Muscle layer of duodenum (tissue), 2 donors: ENCODE data around the gene TSEN34.
A peak's percentile ranks its signal among the peaks of the same experiment; 100 is the strongest.

ENCODE experiments used
- H3K27ac ChIP-seq: one replicate; pipeline ENCODE4 v1.7.0; 2013; ENCODE audit warnings: mild to moderate bottlenecking, low read length
- H3K27me3 ChIP-seq: one replicate; pipeline ENCODE4 v1.7.0; 2013; ENCODE audit warnings: low read depth, mild to moderate bottlenecking, control low read depth, low read length
- H3K36me3 ChIP-seq, 2 donors: one replicate each; pipeline ENCODE4 v1.7.0; 2013; ENCODE audit warnings: low read length in 2 of 2, control low read depth in 1 of 2, mild to moderate bottlenecking in 1 of 2; ENCODE audit not compliant: insufficient read depth in 2 of 2, control insufficient read depth in 1 of 2
- H3K4me1 ChIP-seq, 2 donors: one replicate each; pipeline ENCODE4 v1.7.0; 2013; ENCODE audit warnings: low read length in 2 of 2, mild to moderate bottlenecking in 2 of 2, control low read depth in 1 of 2, moderate library complexity in 1 of 2; ENCODE audit not compliant: insufficient read depth in 2 of 2, control insufficient read depth in 1 of 2
- H3K4me3 ChIP-seq, 2 donors: one replicate each; pipeline ENCODE4 v1.7.0; 2013; ENCODE audit warnings: low read length in 2 of 2, low read depth in 1 of 2, mild to moderate bottlenecking in 1 of 2
- H3K9me3 ChIP-seq, 2 donors: one replicate each; pipeline ENCODE4 v1.7.0; 2013; ENCODE audit warnings: low read length in 2 of 2, control low read depth in 1 of 2, mild to moderate bottlenecking in 1 of 2; ENCODE audit not compliant: control insufficient read depth in 1 of 2
- donor health status: healthy.

The TSEN34 gene

GRCh38 chr19:54153731-54154326 lies 37.3 kb upstream of the TSEN34 start:
- H3K36me3 ChIP-seq = peaks cover 46 to 91% of the 10 kb centered on the region in 2 donors
- H3K27ac ChIP-seq = no peak overlapping the region
- H3K9me3 ChIP-seq = no peaks in the 10 kb centered on the region
- H3K4me1 ChIP-seq = peaks cover 5 to 15% of the 10 kb centered on the region in 2 donors
- no peaks in the 10 kb centered on the region for H3K27me3 ChIP-seq
- H3K4me3 ChIP-seq = no peak overlapping the region

GRCh38 chr19:54154603-54155345 lies 36.3 kb upstream of the TSEN34 start:
- H3K27ac ChIP-seq = no peak overlapping the region
- no peaks in the 10 kb centered on the region for H3K9me3 ChIP-seq
- H3K4me1 ChIP-seq = peaks cover 6 to 18% of the 10 kb centered on the region in 2 donors
- no peak overlapping the region for H3K4me3 ChIP-seq
- H3K36me3 ChIP-seq = peaks cover 39 to 81% of the 10 kb centered on the region in 2 donors
- no peaks in the 10 kb centered on the region for H3K27me3 ChIP-seq

GRCh38 chr19:54155694-54156093 lies 35.4 kb upstream of the TSEN34 start:
- Histone ChIP-seq H3K4me1 (peaks cover 11 to 23% of the 10 kb centered on the region in 2 donors), H3K27me3 (no peaks in the 10 kb centered on the region), H3K27ac (no peak overlapping the region), H3K36me3 (peaks cover 32 to 72% of the 10 kb centered on the region in 2 donors), H3K9me3 (no peaks in the 10 kb centered on the region), H3K4me3 (no peak overlapping the region)

- H3K9me3 ChIP-seq = no peaks in the 10 kb centered on the region
- H3K4me3 ChIP-seq = no peak overlapping the region
- peaks cover 32 to 65% of the 10 kb centered on the region in 2 donors for H3K36me3 ChIP-seq
- H3K27me3 ChIP-seq = no peaks in the 10 kb centered on the region
- H3K4me1 ChIP-seq = peaks cover 11 to 28% of the 10 kb centered on the region in 2 donors
- H3K27ac ChIP-seq = no peak overlapping the region
Observed at GRCh38 chr19:54156490-54156889, 34.6 kb upstream of the TSEN34 start.

- Histone ChIP-seq H3K4me3 (no peak overlapping the region), H3K4me1 (peaks cover 14 to 32% of the 10 kb centered on the region in 2 donors), H3K27ac (no peak overlapping the region), H3K27me3 (no peaks in the 10 kb centered on the region), H3K36me3 (peaks cover 31 to 60% of the 10 kb centered on the region in 2 donors), H3K9me3 (no peaks in the 10 kb centered on the region)
Observed at GRCh38 chr19:54156953-54157352, 34.2 kb upstream of the TSEN34 start.

GRCh38 chr19:54158812-54159351 lies 32.2 kb upstream of the TSEN34 start:
- peak overlapping the region; percentile 89 for H3K27ac ChIP-seq
- H3K27me3 ChIP-seq = no peaks in the 10 kb centered on the region
- H3K4me3 ChIP-seq = peak overlapping the region; percentile 81 to 92
- no peaks in the 10 kb centered on the region for H3K9me3 ChIP-seq
- H3K36me3 ChIP-seq = peaks cover 23 to 41% of the 10 kb centered on the region in 2 donors
- peaks cover 14 to 33% of the 10 kb centered on the region in 2 donors for H3K4me1 ChIP-seq

- Histone ChIP-seq H3K36me3 (peaks cover 16 to 34% of the 10 kb centered on the region in 2 donors), H3K4me1 (peaks cover 14 to 36% of the 10 kb centered on the region in 2 donors)
Observed at GRCh38 chr19:54159352-54160181, 31.5 kb upstream of the TSEN34 start, which contains the start of gene LENG1. TSS of gene LENG1 (minus strand) at chr19:54159721. CDS start at chr19:54159695, 26 bp downstream.

GRCh38 chr19:54160182-54160811 lies 30.8 kb upstream of the TSEN34 start:
- Histone ChIP-seq H3K9me3 (no peaks in the 10 kb centered on the region), H3K27ac (peak overlapping the region; percentile 82), H3K27me3 (no peaks in the 10 kb centered on the region), H3K4me1 (peaks cover 14 to 38% of the 10 kb centered on the region in 2 donors), H3K36me3 (peaks cover 9 to 27% of the 10 kb centered on the region in 2 donors), H3K4me3 (peak overlapping the region; percentile 81 to 83)

More at GRCh38 chr19:54159352-54160181, 31.5 kb upstream of the TSEN34 start, which contains the start of gene LENG1:
- H3K27me3 ChIP-seq = no peaks in the 10 kb centered on the region
- H3K27ac ChIP-seq = peak within 1 kb of the TSS; percentile 89
- peak within 1 kb of the TSS; percentile 81 to 92 for H3K4me3 ChIP-seq
- H3K9me3 ChIP-seq = no peaks in the 10 kb centered on the region

- no peaks in the 10 kb centered on the region for H3K27me3 ChIP-seq
- no peaks in the 10 kb centered on the region for H3K9me3 ChIP-seq
- peak overlapping the region; percentile 81 to 83 for H3K4me3 ChIP-seq
- peaks cover 14 to 38% of the 10 kb centered on the region in 2 donors for H3K4me1 ChIP-seq
- H3K27ac ChIP-seq = no peak overlapping the region
- peaks cover 7 to 21% of the 10 kb centered on the region in 2 donors for H3K36me3 ChIP-seq
Observed at GRCh38 chr19:54160854-54161253, 30.3 kb upstream of the TSEN34 start.

- Histone ChIP-seq H3K9me3 (no peaks in the 10 kb centered on the region), H3K27ac (peak overlapping the region; percentile 56), H3K4me1 (peaks cover 14 to 38% of the 10 kb centered on the region in 2 donors), H3K27me3 (no peaks in the 10 kb centered on the region), H3K36me3 (peaks cover 0 to 8% of the 10 kb centered on the region in 2 donors), H3K4me3 (peak overlapping the region; percentile 33 to 59)
Observed at GRCh38 chr19:54162241-54162805, 28.8 kb upstream of the TSEN34 start.
